ENCODE measurements around the gene PFN4.

- no peak for TF ChIP-seq POLR2A (IDR thresholded peaks at IDR 0.05)
- no peak for TF ChIP-seq CTCF (IDR thresholded peaks at IDR 0.05)
- TF ChIP-seq EP300 (IDR thresholded peaks at IDR 0.05) = no peak
- no peak for TF ChIP-seq POLR2AphosphoS5 (IDR thresholded peaks at IDR 0.05)
Observed at GRCh38 chr2:24121469-24121868, 1.7 kb downstream of the PFN4 start.
